Measurements from ENCODE around the gene ADAMTS8.

Gene ADAMTS8

GRCh38 chr11:130416530-130416882 is 11.9 kb downstream of the ADAMTS8 start:
- DNase-seq, result no peak

GRCh38 chr11:130415731-130416529 is 12.5 kb downstream of the ADAMTS8 start:
- DNase-seq, result no peak

GRCh38 chr11:130414107-130415080 is 14.0 kb downstream of the ADAMTS8 start:
- DNase-seq, result peak in 1 of 2 donors; percentile 29

- DNase-seq, result no peak
Observed at GRCh38 chr11:130413405-130414106, 14.9 kb downstream of the ADAMTS8 start.

GRCh38 chr11:130411223-130411622 is 17.2 kb downstream of the ADAMTS8 start:
- DNase-seq, result no peak

GRCh38 chr11:130409594-130410388 is 18.6 kb downstream of the ADAMTS8 start:
- DNase-seq, result no peak

- no peak for DNase-seq
Observed at GRCh38 chr11:130408901-130409300, 19.5 kb downstream of the ADAMTS8 start.

GRCh38 chr11:130408401-130408890 is 20.0 kb downstream of the ADAMTS8 start:
- no peak for DNase-seq

GRCh38 chr11:130407978-130408377 is 20.4 kb downstream of the ADAMTS8 start:
- no peak for DNase-seq

GRCh38 chr11:130405428-130405827 is 23.0 kb downstream of the ADAMTS8 start:
- DNase-seq, result no peak

GRCh38 chr11:130404727-130405126 is 23.7 kb downstream of the ADAMTS8 start:
- no peak for DNase-seq

GRCh38 chr11:130403967-130404366 is 24.4 kb downstream of the ADAMTS8 start:
- DNase-seq, result no peak

- DNase-seq, result peak; percentile 61 to 88
Observed at GRCh38 chr11:130403271-130403804, 25.1 kb downstream of the ADAMTS8 start.

- DNase-seq, result peak; percentile 41 to 45
Observed at GRCh38 chr11:130402570-130402969, 25.8 kb downstream of the ADAMTS8 start.

GRCh38 chr11:130400781-130401483 is 27.5 kb downstream of the ADAMTS8 start:
- peak; percentile 67 to 69 for DNase-seq

GRCh38 chr11:130399196-130399595 is 29.2 kb downstream of the ADAMTS8 start:
- DNase-seq, result no peak

GRCh38 chr11:130397780-130398179 is 30.6 kb downstream of the ADAMTS8 start:
- DNase-seq, result no peak

GRCh38 chr11:130396965-130397364 is 31.4 kb downstream of the ADAMTS8 start:
- DNase-seq, result no peak

GRCh38 chr11:130394615-130395014 is 33.8 kb downstream of the ADAMTS8 start:
- no peak for DNase-seq

- DNase-seq, result no peak
Observed at GRCh38 chr11:130391711-130392110, 36.7 kb downstream of the ADAMTS8 start.
